Gastrocnemius medialis (tissue), 4 donors: ENCODE data around the gene MYBPC3. TPM values are rescaled to one million over a fixed set of nuclear protein-coding genes. Genes with fewer than 3 reads are reported as not detected.
A peak's percentile ranks its signal among the peaks of the same experiment; 100 is the strongest.

Experiments
- ATAC-seq, 2 donors: fragments of 150-250 bp; one replicate each; pipeline ENCODE4 v1.9.1; 2016
- DNase-seq, 2 donors: peaks; one replicate each; pipeline ENCODE4 v3.0.0-alpha.2; 2019
- H3K27ac ChIP-seq, 4 donors: fragments of 200-600 bp; sonication (generic); 1 replicate in 1 of 4; 2 replicates in 3 of 4; pipeline ENCODE4 v1.5.1; 2016 to 2018; ENCODE audit warnings: mild to moderate bottlenecking in 2 of 4, moderate library complexity in 1 of 4
- H3K27me3 ChIP-seq, 3 donors: fragments of 200-600 bp; sonication (generic) in 2 of 3; 1 replicate in 1 of 3; 2 replicates in 2 of 3; pipeline versions ENCODE4 v1.5.1 to v1.6.0; 2016 to 2019; ENCODE audit warnings: mild to moderate bottlenecking in 1 of 3, moderate library complexity in 1 of 3
- H3K36me3 ChIP-seq, 2 donors: fragments of 200-600 bp; sonication (generic) in 1 of 2; one replicate each; pipeline ENCODE4 v1.5.1; 2017 to 2018
- H3K4me1 ChIP-seq, 2 donors: fragments of 200-600 bp; sonication (generic) in 1 of 2; one replicate each; pipeline ENCODE4 v1.5.1; 2016 to 2017; ENCODE audit warnings: mild to moderate bottlenecking in 2 of 2
- H3K4me3 ChIP-seq, 4 donors: fragments of 200-600 bp; sonication (generic) in 3 of 4; 1 replicate in 1 of 4; 2 replicates in 3 of 4; pipeline ENCODE4 v1.5.1; 2016 to 2019; ENCODE audit warnings: mild to moderate bottlenecking in 2 of 4
- H3K9me3 ChIP-seq, 3 donors: fragments of 200-600 bp; sonication (generic) in 2 of 3; 1 replicate in 1 of 3; 2 replicates in 2 of 3; pipeline ENCODE4 v1.5.1; 2016 to 2019
- POLR2A ChIP-seq, 2 donors: fragments of 450-650 bp; IDR thresholded peaks; one replicate each; pipeline ENCODE4 v1.6.1; 2017; ENCODE audit warnings: antibody characterized with exemption in 2 of 2, mild to moderate bottlenecking in 2 of 2, moderate library complexity in 2 of 2
- in situ Hi-C, 4 donors: fragments of 200-750 bp; cut with MboI; loops; one replicate each; pipeline versions ENCODE4 v1.15.0 to v1.8.0; 2017; ENCODE audit warnings: low sequenced_read_pairs in 4 of 4
- intact Hi-C: fragments of 100-400 bp; cut with DNase I; formaldehyde crosslinking; loops from one replicate; pipeline ENCODE4 v1.15.1; 2023; ENCODE audit warnings: low total_unique reads
- total RNA-seq, 4 donors: library from RNA; depleted of rRNA; stranded (reverse); fragments of >200 nt; gene quantifications; one replicate each; pipeline versions ENCODE4 v1.1.0 to v1.2.3, GENCODE V29; 2016
- TF ChIP-seq, protein P1 (sequence below), 5 experiments: fragments of 450-650 bp in 3 of 5; fragments of 200-600 bp in 2 of 5; sonication (generic) in 2 of 5; IDR thresholded peaks in 4 of 5; conservative IDR thresholded peaks in 1 of 5; 1 replicate in 4 of 5; 2 replicates in 1 of 5; pipeline ENCODE4 v1.5.1; 2016 to 2019; ENCODE audit warnings: antibody characterized with exemption in 5 of 5, mild to moderate bottlenecking in 3 of 5, moderate library complexity in 3 of 5

The MYBPC3 gene
- total RNA-seq, 4 donors from 2014 or later: 0.07 TPM; not detected in 3

DNA sequence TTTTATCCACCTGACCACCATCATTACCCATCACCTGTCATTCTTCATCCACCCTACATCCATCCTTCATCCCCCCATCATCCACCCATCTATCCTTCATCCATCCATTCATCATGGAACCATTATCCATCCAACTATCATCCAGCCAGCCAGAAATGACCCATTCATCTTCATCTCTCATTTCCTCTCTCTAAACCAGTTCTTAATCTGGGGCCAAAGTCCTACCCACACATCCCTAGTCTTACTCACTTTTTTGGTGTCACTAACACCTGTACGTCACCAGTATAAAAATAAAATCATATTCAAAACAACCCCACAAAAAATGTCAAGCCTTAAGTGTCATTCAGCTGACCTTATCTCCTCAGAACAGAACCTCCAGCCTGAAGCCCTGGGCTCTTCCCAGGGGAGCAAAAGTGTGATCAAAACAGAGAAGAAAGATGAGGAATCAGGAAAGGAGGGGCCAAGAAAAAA is 13.6 kb upstream of the MYBPC3 start:
- H3K27me3 ChIP-seq: no peaks in the 10 kb centered on the region
- no peak for ATAC-seq
- DNase-seq: no peak
- no peaks in the 10 kb centered on the region for H3K9me3 ChIP-seq
- no peak overlapping the region for H3K4me3 ChIP-seq
- no peaks in the 10 kb centered on the region for H3K36me3 ChIP-seq
- H3K4me1 ChIP-seq: no peaks in the 10 kb centered on the region
- intact Hi-C loops (no loop called here), in situ Hi-C loops (loop anchor here in 2 of 4 donors (5.0 to 25.0 kb wide), 3 partner anchors 36 to 479 kb away; partner anchors contain the start of gene ACP2 (in 2 of the 2))
- TF ChIP-seq, protein P1, sequence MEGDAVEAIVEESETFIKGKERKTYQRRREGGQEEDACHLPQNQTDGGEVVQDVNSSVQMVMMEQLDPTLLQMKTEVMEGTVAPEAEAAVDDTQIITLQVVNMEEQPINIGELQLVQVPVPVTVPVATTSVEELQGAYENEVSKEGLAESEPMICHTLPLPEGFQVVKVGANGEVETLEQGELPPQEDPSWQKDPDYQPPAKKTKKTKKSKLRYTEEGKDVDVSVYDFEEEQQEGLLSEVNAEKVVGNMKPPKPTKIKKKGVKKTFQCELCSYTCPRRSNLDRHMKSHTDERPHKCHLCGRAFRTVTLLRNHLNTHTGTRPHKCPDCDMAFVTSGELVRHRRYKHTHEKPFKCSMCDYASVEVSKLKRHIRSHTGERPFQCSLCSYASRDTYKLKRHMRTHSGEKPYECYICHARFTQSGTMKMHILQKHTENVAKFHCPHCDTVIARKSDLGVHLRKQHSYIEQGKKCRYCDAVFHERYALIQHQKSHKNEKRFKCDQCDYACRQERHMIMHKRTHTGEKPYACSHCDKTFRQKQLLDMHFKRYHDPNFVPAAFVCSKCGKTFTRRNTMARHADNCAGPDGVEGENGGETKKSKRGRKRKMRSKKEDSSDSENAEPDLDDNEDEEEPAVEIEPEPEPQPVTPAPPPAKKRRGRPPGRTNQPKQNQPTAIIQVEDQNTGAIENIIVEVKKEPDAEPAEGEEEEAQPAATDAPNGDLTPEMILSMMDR (IDR thresholded peaks at IDR 0.05 in 4 of 5, conservative IDR thresholded peaks at IDR 0.05 in 1 of 5): no peak
- TF ChIP-seq POLR2A (IDR thresholded peaks at IDR 0.05): no peak
- H3K27ac ChIP-seq: no peak overlapping the region

- peak overlapping the region in 1 of 4 donors; percentile 17 for H3K27ac ChIP-seq
- DNase-seq (no peak), ATAC-seq (no peak)
- no peak overlapping the region for H3K4me3 ChIP-seq
- no peaks in the 10 kb centered on the region for H3K9me3 ChIP-seq
- H3K36me3 ChIP-seq: no peaks in the 10 kb centered on the region
- H3K4me1 ChIP-seq: no peaks in the 10 kb centered on the region
- intact Hi-C loops: no loop called here
- H3K27me3 ChIP-seq: no peaks in the 10 kb centered on the region
- no peak for TF ChIP-seq POLR2A (IDR thresholded peaks at IDR 0.05)
- TF ChIP-seq, protein P1 (IDR thresholded peaks at IDR 0.05 in 4 of 5, conservative IDR thresholded peaks at IDR 0.05 in 1 of 5): no peak
- in situ Hi-C loops: loop anchor here in 2 of 4 donors (25.0 kb wide), 2 partner anchors 124 to 474 kb away; partner anchors contain the start of gene ACP2 (in 2 of the 2)
Observed at GRCh38 chr11:47361419-47361818, 8.9 kb upstream of the MYBPC3 start.

GRCh38 chr11:47360341-47360740 is 7.8 kb upstream of the MYBPC3 start:
- H3K27ac ChIP-seq: no peak overlapping the region
- peaks cover 0 to 4% of the 10 kb centered on the region in 2 donors for H3K4me1 ChIP-seq
- no peaks in the 10 kb centered on the region for H3K27me3 ChIP-seq
- TF ChIP-seq POLR2A (IDR thresholded peaks at IDR 0.05): no peak
- TF ChIP-seq, protein P1 (IDR thresholded peaks at IDR 0.05 in 4 of 5, conservative IDR thresholded peaks at IDR 0.05 in 1 of 5): no peak
- H3K9me3 ChIP-seq: no peaks in the 10 kb centered on the region
- in situ Hi-C loops (loop anchor here in 2 of 4 donors (25.0 kb wide), 2 partner anchors 123 to 473 kb away; partner anchors contain the start of gene ACP2 (in 2 of the 2)), intact Hi-C loops (no loop called here)
- H3K4me3 ChIP-seq: no peak overlapping the region
- no peaks in the 10 kb centered on the region for H3K36me3 ChIP-seq
- no peak for ATAC-seq
- no peak for DNase-seq

- Histone ChIP-seq H3K27me3 (no peaks in the 10 kb centered on the region), H3K27ac (no peak overlapping the region), H3K36me3 (no peaks in the 10 kb centered on the region), H3K9me3 (no peaks in the 10 kb centered on the region), H3K4me1 (peaks cover 2 to 9% of the 10 kb centered on the region in 2 donors), H3K4me3 (no peak overlapping the region)
- in situ Hi-C loops (loop anchor here in 3 of 4 donors (10.0 to 25.0 kb wide), 4 partner anchors 105 to 472 kb away; partner anchors contain the start of genes ACP2 (in 2 of the 3), NR1H3 (in 1 of the 3) and PACSIN3 (in 1 of the 3)), intact Hi-C loops (loop anchor here (5.0 kb wide), 1 partner anchor 197 kb away; no protein-coding TSS in a partner anchor)
- DNase-seq: no peak
- TF ChIP-seq, protein P1 (IDR thresholded peaks at IDR 0.05 in 4 of 5, conservative IDR thresholded peaks at IDR 0.05 in 1 of 5): no peak
- TF ChIP-seq POLR2A (IDR thresholded peaks at IDR 0.05): no peak
- ATAC-seq: no peak
Observed at GRCh38 chr11:47359586-47359985, 7.1 kb upstream of the MYBPC3 start.
